ENCODE data around the gene RNF213. TPM values are rescaled to one million over a fixed set of nuclear protein-coding genes. Genes with fewer than 3 reads are reported as not detected.

The RNF213 gene
- total and polyA plus RNA-seq, 4 donors = 45.1 to 78.3 (median 59.3) TPM

DNA sequence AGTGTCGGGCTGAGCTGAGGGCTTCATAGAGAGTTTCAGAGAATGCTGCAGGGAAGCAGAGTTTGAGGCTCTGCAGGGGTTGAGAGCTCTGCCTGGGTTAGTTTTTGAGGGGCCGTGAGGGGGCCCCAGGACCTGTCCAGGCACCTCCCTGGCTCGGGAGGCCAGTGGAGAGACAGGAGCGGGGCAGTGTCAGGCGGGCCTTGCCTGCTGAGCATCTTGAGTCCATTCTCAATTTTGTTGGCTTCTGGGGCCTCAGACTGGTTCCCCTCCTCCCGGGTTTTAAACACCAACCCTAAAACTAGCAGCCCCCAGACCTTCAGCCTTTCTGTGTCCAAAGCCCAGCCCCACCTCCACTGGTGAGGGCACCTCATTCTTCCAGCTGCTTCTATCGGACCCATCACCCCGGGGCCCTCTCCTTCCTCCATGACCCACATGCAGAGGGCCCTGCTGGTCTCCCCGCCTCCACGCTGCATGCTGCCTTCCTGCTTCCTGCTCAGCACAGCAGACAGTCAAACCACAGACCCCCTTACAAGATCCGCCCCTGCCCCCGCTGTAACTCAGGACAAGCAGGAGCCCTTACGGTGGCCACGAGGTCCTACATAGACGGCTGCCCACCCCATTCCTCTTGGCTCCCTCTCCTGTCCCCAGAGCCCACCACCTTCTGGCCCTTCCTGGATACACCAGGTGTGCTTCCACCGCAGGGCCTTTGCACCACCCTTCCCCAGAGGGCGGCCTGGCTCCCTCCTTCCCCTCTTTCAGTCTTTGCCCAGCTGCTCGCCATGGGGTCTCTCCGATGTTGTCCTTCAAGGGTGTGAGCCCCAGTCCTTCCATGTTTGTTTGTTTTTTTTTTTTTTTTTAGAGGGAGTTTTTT, 3.8 kb downstream of the RNF213 start:
- Histone ChIP-seq H3K9me3 (ENCODE audit: control insufficient read depth, insufficient read depth, low read length) (no peaks in the 10 kb centered on the region), H3K4me3 (ENCODE audit: low read depth, low read length) (no peak overlapping the region), H3K4me1 (ENCODE audit: control insufficient read depth, insufficient read depth, low read length) (peaks cover 41% of the 10 kb centered on the region), H3K27me3 (ENCODE audit: control insufficient read depth, insufficient read depth, low read length) (no peaks in the 10 kb centered on the region), H3K27ac (ENCODE audit: low read depth, low read length) (no peak overlapping the region), H3K36me3 (ENCODE audit: control insufficient read depth, insufficient read depth, low read length) (peaks cover 17% of the 10 kb centered on the region)
- DNase-seq (ENCODE audit: low read depth in 4 of 6, low spot score in 6 of 6) = no peak
- 87% methylated on average over 16 of the region's 19 CpGs for WGBS (ENCODE audit: insufficient coverage)

DNA sequence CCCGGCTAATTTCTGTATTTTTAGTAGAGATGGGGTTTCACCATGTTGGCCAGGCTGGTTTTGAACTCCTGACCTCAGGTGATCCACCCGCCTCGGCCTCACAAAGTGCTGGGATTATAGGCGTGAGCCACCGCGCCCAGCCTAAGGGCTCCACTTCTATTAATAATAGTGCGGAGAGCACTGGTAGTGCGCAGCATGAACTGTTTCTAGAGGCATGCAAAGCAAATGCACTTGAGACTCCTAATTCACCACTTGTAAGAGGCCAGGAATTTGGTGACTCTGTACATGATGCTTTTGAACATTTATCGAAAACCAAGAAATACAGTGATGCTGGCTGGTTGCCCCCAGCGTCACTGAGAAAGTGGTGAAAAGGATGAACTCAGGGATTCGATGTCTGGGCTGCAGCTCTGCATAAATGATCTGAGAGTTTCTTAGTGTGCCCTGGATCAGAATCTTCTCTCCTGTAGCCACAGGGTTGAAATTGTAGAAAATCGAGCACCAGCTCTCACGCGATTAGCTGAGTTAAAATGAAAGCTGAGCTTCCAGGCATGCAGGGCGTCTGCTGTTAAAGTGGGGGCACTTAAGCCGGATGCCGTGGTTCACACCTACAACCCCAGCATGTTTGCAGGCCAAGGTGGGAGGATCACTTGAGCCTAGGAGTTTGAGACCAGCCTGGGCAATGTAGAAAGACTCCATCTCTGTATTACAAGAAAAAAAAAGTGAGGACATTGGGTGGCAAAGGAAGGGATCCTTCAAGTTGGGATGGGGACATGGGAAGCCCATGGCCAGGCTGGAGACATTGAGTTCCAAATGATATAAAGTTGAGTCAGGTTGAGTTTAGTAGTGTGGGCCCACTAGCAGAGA, 4.8 kb downstream of the RNF213 start:
- DNase-seq (ENCODE audit: low read depth in 4 of 6, low spot score in 6 of 6) = no peak
- H3K9me3 ChIP-seq (ENCODE audit: control insufficient read depth, insufficient read depth, low read length) = no peaks in the 10 kb centered on the region
- no peak overlapping the region for H3K4me3 ChIP-seq (ENCODE audit: low read depth, low read length)
- no peaks in the 10 kb centered on the region for H3K27me3 ChIP-seq (ENCODE audit: control insufficient read depth, insufficient read depth, low read length)
- H3K4me1 ChIP-seq (ENCODE audit: control insufficient read depth, insufficient read depth, low read length) = peaks cover 42% of the 10 kb centered on the region
- 91% methylated on average over 7 of the region's 17 CpGs for WGBS (ENCODE audit: insufficient coverage)
- H3K27ac ChIP-seq (ENCODE audit: low read depth, low read length) = no peak overlapping the region
- H3K36me3 ChIP-seq (ENCODE audit: control insufficient read depth, insufficient read depth, low read length) = peaks cover 17% of the 10 kb centered on the region

DNA sequence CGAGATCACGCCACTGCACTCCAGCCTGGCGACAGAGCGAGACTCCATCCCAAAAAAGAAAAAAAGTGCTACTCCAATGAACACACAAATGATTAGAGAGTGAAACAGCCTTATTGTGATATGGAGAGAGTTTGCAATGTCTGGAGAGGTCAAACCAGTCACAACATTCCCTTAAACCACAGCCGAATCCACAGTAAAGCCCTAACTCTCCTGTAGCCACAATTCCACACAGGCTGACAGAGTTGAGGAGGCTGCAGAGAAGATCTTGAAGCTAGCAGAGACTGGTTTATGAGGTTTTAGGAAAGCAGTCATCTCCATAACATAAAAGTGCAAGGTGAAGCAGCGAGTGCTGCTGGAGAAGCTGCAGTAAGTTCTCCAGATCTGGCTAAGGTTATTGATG, 6.7 kb downstream of the RNF213 start:
- Histone ChIP-seq H3K27me3 (ENCODE audit: control insufficient read depth, insufficient read depth, low read length) (no peaks in the 10 kb centered on the region), H3K27ac (ENCODE audit: low read depth, low read length) (no peak overlapping the region)

DNA sequence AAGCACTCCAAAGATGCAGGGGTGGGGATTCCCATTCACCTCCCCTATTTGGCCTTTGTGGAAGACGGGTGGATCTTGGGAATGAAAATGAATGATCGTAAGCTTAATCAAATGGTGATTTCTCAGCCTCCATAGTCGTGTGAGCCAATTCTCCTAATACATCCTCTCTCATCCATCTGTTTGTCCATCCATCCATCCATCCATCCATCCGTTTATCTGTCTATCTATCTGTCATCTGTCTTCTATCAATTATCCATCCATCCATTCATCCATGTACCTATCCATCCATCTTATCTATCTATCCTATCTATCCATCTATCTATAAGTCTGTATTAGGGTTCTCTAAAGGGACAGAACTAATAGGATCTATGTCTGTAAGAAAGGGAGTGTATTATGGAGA, 7.8 kb downstream of the RNF213 start:
- Histone ChIP-seq H3K4me1 (ENCODE audit: control insufficient read depth, insufficient read depth, low read length) (peaks cover 22% of the 10 kb centered on the region), H3K9me3 (ENCODE audit: control insufficient read depth, insufficient read depth, low read length) (no peaks in the 10 kb centered on the region), H3K27ac (ENCODE audit: low read depth, low read length) (no peak overlapping the region), H3K4me3 (ENCODE audit: low read depth, low read length) (no peak overlapping the region), H3K36me3 (ENCODE audit: control insufficient read depth, insufficient read depth, low read length) (peaks cover 20% of the 10 kb centered on the region), H3K27me3 (ENCODE audit: control insufficient read depth, insufficient read depth, low read length) (no peaks in the 10 kb centered on the region)
- 13% methylated on average over 1 of the region's 4 CpGs for WGBS (ENCODE audit: insufficient coverage)
- DNase-seq (ENCODE audit: low read depth in 4 of 6, low spot score in 6 of 6) = no peak

More for the DNA sequence above, 6.7 kb downstream of the RNF213 start:
- no peak for DNase-seq (ENCODE audit: low read depth in 4 of 6, low spot score in 6 of 6)
- peaks cover 17% of the 10 kb centered on the region for H3K36me3 ChIP-seq (ENCODE audit: control insufficient read depth, insufficient read depth, low read length)
- H3K9me3 ChIP-seq (ENCODE audit: control insufficient read depth, insufficient read depth, low read length) = no peaks in the 10 kb centered on the region
- H3K4me1 ChIP-seq (ENCODE audit: control insufficient read depth, insufficient read depth, low read length) = peaks cover 33% of the 10 kb centered on the region
- no peak overlapping the region for H3K4me3 ChIP-seq (ENCODE audit: low read depth, low read length)
- 100% methylated on average over 2 of the region's 6 CpGs for WGBS (ENCODE audit: insufficient coverage)

DNA sequence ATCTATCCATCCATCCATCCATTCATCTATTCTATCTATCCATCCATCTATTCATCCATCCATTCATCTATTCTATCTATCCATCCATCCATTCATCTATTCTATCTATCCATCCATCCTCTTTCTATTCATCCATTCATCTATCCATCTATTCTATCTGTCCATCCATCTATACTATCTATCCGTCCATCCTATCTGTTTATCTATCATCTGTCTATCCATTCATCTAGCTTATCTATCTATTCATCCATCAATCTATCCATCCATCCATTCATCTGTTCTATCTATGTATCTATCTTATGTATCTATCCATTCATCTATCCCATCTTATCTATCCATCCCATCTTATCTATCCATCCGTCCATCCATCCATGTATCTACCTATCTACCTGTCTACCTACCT, 8.8 kb downstream of the RNF213 start:
- H3K4me1 ChIP-seq (ENCODE audit: control insufficient read depth, insufficient read depth, low read length) = peaks cover 13% of the 10 kb centered on the region
- H3K27ac ChIP-seq (ENCODE audit: low read depth, low read length) = no peak overlapping the region
- no peak for DNase-seq (ENCODE audit: low read depth in 4 of 6, low spot score in 6 of 6)
- no peaks in the 10 kb centered on the region for H3K27me3 ChIP-seq (ENCODE audit: control insufficient read depth, insufficient read depth, low read length)
- H3K9me3 ChIP-seq (ENCODE audit: control insufficient read depth, insufficient read depth, low read length) = no peaks in the 10 kb centered on the region
- peaks cover 17% of the 10 kb centered on the region for H3K36me3 ChIP-seq (ENCODE audit: control insufficient read depth, insufficient read depth, low read length)
- no peak overlapping the region for H3K4me3 ChIP-seq (ENCODE audit: low read depth, low read length)
- 100% methylated on average over 1 of the region's 2 CpGs for WGBS (ENCODE audit: insufficient coverage)

DNA sequence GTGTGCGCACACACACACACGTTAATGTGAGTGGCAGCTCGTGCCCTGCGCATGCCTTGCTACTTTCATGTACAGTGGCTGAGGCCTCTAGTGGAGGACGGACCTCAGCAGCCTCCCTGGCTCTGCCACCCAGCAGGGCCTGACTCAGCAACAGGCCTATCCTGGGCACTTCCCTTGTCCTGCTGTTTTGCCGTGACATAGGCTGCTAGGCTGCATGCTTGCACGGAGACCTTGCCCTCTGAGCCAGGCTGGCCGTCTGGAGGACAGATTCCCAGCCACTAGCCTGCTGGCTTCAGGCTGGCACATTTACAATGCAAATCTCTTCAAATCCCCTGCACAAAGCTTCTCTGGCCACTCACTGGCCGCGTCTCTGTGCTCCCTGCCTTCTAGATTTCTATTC, 9.5 kb downstream of the RNF213 start:
- WGBS (ENCODE audit: insufficient coverage) = 47% methylated on average over 10 of the region's 10 CpGs
- Histone ChIP-seq H3K36me3 (ENCODE audit: control insufficient read depth, insufficient read depth, low read length) (peaks cover 16% of the 10 kb centered on the region), H3K4me1 (ENCODE audit: control insufficient read depth, insufficient read depth, low read length) (peaks cover 11% of the 10 kb centered on the region), H3K27me3 (ENCODE audit: control insufficient read depth, insufficient read depth, low read length) (no peaks in the 10 kb centered on the region), H3K4me3 (ENCODE audit: low read depth, low read length) (no peak overlapping the region), H3K27ac (ENCODE audit: low read depth, low read length) (no peak overlapping the region), H3K9me3 (ENCODE audit: control insufficient read depth, insufficient read depth, low read length) (no peaks in the 10 kb centered on the region)
- DNase-seq (ENCODE audit: low read depth in 4 of 6, low spot score in 6 of 6) = peak in 2 of 6 donors; percentile 38 to 43

DNA sequence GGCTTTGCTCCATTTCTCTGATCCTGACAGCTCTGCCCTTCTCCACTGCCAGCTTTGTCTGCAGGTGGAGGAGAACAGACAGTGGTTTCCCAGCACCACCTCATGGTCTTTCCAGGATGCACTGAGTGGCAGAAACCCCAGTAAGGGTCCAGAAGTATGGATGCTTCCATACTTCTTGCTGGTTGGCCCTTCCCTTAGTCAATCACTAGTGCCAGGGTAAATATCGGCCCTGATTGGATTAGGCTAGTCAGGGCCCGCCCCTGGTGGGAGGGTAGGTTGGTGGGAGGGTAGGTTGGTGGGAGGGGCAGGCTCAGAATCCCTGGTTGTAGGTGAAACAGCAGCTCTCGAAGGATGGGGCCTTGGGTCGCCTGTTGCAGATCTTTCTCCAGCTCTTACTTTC, 10.2 kb downstream of the RNF213 start:
- peaks cover 11% of the 10 kb centered on the region for H3K4me1 ChIP-seq (ENCODE audit: control insufficient read depth, insufficient read depth, low read length)
- H3K27me3 ChIP-seq (ENCODE audit: control insufficient read depth, insufficient read depth, low read length) = no peaks in the 10 kb centered on the region
- no peak overlapping the region for H3K4me3 ChIP-seq (ENCODE audit: low read depth, low read length)
- WGBS (ENCODE audit: insufficient coverage) = 55% methylated on average over 3 of the region's 4 CpGs
- H3K27ac ChIP-seq (ENCODE audit: low read depth, low read length) = no peak overlapping the region
- DNase-seq (ENCODE audit: low read depth in 4 of 6, low spot score in 6 of 6) = peak in 2 of 6 donors; percentile 48 to 51
- peaks cover 16% of the 10 kb centered on the region for H3K36me3 ChIP-seq (ENCODE audit: control insufficient read depth, insufficient read depth, low read length)
- H3K9me3 ChIP-seq (ENCODE audit: control insufficient read depth, insufficient read depth, low read length) = no peaks in the 10 kb centered on the region

DNA sequence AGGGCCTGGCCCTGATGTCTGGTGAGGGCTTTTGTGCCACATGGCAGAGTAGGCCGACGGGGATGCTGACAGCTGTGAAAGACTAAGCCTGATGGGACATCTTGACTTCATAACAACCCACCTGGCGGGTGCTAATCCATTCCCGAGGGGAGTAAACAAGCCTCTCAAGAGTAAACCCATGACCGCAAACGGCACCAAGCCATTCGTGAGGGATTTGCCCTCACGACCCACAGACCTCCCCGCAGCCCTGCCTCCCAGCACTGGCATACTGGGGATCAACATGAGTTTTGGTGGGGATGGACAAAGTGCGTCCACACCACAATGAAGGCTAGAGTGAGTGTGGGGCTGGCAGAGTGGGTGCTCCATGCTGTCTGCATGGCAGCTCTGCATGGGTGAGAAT, 11.7 kb downstream of the RNF213 start:
- Histone ChIP-seq H3K27me3 (ENCODE audit: control insufficient read depth, insufficient read depth, low read length) (no peaks in the 10 kb centered on the region), H3K9me3 (ENCODE audit: control insufficient read depth, insufficient read depth, low read length) (no peaks in the 10 kb centered on the region), H3K36me3 (ENCODE audit: control insufficient read depth, insufficient read depth, low read length) (peaks cover 16% of the 10 kb centered on the region), H3K27ac (ENCODE audit: low read depth, low read length) (no peak overlapping the region), H3K4me3 (ENCODE audit: low read depth, low read length) (no peak overlapping the region), H3K4me1 (ENCODE audit: control insufficient read depth, insufficient read depth, low read length) (peaks cover 11% of the 10 kb centered on the region)
- 88% methylated on average over 10 of the region's 10 CpGs for WGBS (ENCODE audit: insufficient coverage)
- DNase-seq (ENCODE audit: low read depth in 4 of 6, low spot score in 6 of 6) = no peak

DNA sequence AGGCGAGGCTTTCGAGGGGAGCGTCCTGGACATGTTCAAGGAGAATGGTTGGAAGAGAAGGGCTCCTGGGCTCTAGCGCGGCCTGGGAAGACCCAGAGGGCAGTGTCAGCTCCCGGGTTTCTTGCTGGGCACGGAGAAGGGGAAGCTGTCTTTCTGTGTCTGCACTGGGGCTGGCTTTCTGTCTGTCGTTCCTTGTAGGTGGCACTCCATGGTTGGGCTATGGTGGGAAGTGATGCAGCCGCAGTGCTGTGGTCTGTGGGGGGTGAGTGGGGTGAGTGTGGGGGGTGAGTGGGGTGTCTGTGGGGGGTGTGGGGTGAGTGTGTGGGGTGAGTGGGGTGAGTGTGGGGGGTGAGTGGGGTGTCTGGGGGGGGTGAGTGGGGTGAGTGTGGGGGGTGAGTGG, 13.7 kb downstream of the RNF213 start:
- DNase-seq (ENCODE audit: low read depth in 4 of 6, low spot score in 6 of 6) = no peak
- Histone ChIP-seq H3K4me3 (ENCODE audit: low read depth, low read length) (no peak overlapping the region), H3K36me3 (ENCODE audit: control insufficient read depth, insufficient read depth, low read length) (peaks cover 31% of the 10 kb centered on the region), H3K27me3 (ENCODE audit: control insufficient read depth, insufficient read depth, low read length) (no peaks in the 10 kb centered on the region), H3K27ac (ENCODE audit: low read depth, low read length) (no peak overlapping the region), H3K4me1 (ENCODE audit: control insufficient read depth, insufficient read depth, low read length) (peaks cover 14% of the 10 kb centered on the region), H3K9me3 (ENCODE audit: control insufficient read depth, insufficient read depth, low read length) (no peaks in the 10 kb centered on the region)
- WGBS (ENCODE audit: insufficient coverage) = 87% methylated on average over 7 of the region's 9 CpGs

All from spinal cord (tissue), 10 donors.